Measurements from ENCODE around the gene CDH4.

Gene CDH4

DNA sequence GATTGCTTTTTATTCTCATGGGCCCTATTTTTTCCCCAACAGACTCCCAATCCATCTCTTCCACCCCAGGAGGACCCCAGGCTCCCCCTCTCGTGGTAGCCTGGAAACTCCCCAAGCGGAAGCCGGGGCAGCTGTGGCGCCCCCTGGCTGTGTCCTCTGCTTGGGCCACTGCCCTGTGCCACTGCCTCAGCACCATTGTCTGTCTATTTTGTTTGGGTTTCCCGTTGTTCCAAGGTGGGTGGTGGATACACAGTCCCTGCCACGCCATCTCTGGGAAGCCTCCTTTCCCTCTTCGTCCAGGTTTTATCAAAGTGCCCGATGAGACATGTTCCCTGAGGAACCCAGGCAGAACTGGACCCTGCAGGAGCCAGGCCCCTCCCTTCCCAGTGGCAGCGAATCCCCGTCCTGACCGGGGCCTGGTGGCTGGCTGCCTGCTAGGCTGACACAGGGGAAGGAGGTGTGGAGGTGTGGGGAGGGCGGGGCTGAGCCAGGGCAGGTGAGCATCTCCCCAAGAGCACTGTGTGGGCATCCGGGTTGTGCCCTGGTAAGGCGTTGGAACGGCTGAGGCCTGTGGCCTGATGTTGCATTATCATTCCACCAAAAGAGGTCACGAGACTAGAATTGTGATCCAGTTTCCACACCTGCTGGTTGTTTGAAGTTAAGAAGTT, 228.2 kb downstream of the CDH4 start:
- no peak overlapping the region for H3K4me3 ChIP-seq (ENCODE audit: low read depth, low read length)
- TF ChIP-seq, protein P1, sequence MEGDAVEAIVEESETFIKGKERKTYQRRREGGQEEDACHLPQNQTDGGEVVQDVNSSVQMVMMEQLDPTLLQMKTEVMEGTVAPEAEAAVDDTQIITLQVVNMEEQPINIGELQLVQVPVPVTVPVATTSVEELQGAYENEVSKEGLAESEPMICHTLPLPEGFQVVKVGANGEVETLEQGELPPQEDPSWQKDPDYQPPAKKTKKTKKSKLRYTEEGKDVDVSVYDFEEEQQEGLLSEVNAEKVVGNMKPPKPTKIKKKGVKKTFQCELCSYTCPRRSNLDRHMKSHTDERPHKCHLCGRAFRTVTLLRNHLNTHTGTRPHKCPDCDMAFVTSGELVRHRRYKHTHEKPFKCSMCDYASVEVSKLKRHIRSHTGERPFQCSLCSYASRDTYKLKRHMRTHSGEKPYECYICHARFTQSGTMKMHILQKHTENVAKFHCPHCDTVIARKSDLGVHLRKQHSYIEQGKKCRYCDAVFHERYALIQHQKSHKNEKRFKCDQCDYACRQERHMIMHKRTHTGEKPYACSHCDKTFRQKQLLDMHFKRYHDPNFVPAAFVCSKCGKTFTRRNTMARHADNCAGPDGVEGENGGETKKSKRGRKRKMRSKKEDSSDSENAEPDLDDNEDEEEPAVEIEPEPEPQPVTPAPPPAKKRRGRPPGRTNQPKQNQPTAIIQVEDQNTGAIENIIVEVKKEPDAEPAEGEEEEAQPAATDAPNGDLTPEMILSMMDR (IDR thresholded peaks at IDR 0.05; ENCODE audit: low read depth, low read length) = no peak

DNA sequence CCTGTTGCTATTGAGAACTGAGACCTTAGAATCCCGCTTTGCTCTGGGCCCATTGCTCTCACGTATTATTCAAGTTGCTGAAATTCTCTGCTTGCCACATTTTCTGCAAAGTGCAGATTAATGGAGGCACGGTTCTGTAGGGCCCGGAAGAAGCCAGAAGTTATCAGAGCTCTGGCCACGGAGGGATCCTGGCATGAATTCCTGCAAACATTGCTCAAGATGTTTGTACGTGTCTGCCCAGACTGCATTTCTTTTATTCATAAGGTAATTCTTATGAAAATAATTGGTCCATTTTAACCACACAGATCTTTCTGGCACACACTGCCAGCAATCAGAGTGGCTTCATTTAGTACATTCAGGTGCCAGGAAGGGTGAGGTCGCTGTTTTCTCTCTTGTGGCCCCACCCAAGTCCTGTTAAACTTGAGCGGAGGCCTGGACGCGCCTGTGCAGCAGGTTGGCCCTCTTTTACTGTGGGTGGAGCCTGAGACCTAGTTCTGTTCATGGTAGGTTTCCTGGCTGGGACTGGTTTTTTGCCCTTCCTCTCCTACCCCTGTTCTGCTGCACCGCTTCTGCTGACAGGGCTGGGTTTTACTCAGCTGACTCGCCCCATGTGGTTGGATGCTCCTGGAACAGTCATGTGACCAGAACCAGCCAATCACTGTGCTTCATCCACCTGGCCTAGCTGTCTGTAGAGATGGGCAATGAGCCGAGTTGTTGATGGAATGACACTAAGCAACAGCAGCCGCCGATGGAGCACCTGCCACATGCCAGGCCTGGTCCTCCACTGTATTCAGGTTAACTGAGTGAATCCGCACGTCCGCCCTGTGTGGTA, 230.2 kb downstream of the CDH4 start:
- TF ChIP-seq, protein P1 (IDR thresholded peaks at IDR 0.05; ENCODE audit: low read depth, low read length) = no peak

DNA sequence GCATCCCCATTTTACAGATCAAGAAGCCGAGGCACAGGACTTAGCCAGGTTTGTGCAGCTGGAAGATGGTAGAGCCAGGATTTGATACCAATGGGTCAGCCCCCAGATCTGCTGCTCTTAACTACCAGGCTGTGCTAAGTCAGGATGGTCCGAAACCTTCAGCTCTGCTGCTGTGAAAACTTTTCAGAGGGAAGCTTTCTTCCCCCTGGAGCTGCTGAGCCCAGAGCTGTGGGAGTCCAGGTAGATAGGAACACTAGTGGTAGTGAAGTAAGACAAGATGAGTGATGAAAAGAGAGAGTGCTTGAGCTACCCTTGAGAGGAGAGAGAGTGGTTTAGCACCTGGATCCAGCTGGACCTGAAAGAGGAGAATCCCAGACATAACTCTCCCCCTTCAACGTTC, 230.8 kb downstream of the CDH4 start:
- TF ChIP-seq, protein P1 (IDR thresholded peaks at IDR 0.05; ENCODE audit: low read depth, low read length) = no peak
- no peak overlapping the region for H3K4me3 ChIP-seq (ENCODE audit: low read depth, low read length)

More for the DNA sequence above, 230.2 kb downstream of the CDH4 start:
- H3K4me3 ChIP-seq (ENCODE audit: low read depth, low read length) = no peak overlapping the region

DNA sequence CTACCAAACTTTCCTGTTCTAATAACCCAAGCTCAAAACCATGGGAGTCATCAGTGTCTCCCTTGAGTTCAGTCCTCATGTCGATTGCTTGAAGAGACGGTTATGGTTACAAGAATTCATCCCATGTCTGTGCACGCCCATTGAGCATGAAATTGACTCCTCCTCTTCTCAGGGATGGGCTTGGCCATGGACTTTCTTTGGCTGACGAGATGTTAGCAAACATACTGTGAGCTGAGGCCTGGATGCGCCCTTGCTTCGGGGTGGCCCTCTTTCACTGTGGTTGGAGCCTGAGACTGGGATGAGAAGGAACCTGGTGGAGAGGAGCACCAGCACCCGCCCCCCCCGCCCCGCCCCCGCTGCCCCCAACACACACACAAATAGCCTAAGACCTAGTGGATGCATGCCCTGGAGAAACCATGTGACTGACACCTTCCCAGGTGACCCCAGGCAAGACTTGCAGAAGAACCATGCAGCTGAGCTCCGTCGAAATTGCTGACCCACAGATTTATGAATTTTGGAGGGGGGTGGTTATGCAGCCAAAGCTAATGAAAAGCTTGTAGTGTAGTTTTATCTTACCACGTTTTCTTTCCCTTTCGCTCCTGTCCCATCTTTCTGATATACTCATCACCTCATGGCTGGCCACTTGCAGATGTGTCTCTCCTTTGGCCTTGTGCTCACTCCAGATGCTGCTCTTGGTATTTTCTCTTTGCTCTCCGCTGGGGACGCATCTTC, 231.4 kb downstream of the CDH4 start:
- TF ChIP-seq, protein P1 (IDR thresholded peaks at IDR 0.05; ENCODE audit: low read depth, low read length) = no peak
- H3K4me3 ChIP-seq (ENCODE audit: low read depth, low read length) = no peak overlapping the region

DNA sequence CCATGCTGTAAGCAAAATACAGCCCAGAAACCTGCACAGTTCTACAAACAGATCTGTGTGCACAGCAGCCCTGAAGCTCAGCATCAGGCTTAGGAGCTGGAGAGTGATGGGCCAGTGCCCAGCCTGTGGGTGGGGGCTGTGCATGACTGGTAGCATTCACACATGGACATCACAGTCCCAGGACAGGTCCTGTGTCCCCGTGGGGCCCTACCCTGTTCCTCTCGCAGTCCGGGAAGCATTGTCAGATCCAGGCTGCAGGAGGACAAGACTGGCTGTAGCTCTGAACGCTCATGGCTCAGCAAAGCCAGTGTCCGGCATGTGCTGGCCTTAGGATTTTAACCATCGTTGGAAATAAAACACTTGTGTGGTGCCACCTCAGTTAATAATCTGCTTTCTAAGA, 234.1 kb downstream of the CDH4 start:
- H3K4me3 ChIP-seq (ENCODE audit: low read depth, low read length) = no peak overlapping the region
- TF ChIP-seq, protein P1 (IDR thresholded peaks at IDR 0.05; ENCODE audit: low read depth, low read length) = no peak

DNA sequence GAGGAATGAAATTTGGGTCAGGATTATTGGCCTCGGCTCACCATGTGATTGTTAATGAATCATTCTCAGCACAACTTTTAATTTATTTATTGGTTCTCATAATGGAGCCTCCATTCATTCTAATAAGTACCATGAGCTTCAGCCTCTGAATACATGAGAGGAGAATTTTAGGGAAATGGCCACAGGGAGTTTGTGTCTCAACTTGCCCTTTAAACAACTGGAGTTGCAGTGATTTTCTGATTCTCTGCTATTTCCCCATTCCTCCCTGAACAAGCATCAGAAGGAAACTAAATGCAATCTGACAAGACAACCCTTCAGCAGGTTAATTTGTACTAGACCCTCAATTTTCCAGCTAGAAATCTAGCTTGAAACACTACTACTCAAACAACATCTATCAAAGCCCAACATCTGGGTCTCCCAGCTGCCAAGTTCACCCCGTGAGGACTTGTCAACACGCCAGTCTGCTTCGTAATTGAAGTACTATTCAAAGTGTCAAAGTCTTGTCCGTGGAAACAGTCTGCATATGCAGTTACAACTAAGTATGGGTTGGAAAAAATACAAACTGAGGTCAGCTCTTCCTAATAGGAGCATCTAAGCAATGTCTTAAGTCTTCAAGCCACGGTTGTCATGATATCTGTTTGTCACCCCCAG, 235.4 kb downstream of the CDH4 start:
- H3K4me3 ChIP-seq (ENCODE audit: low read depth, low read length) = no peak overlapping the region
- TF ChIP-seq, protein P1 (IDR thresholded peaks at IDR 0.05; ENCODE audit: low read depth, low read length) = no peak
